ENCODE data around the gene OR8D1. TPM values are rescaled to one million over a fixed set of nuclear protein-coding genes. Genes with fewer than 3 reads are reported as not detected.
"Not testable (repeated sequence)": the region's sequence is repeated elsewhere in the genome, so short reads cannot be mapped to it uniquely, and the experiment has no call there.

Gene OR8D1
- total RNA-seq, 1 experiment from 2014 or later, result not detected

DNA sequence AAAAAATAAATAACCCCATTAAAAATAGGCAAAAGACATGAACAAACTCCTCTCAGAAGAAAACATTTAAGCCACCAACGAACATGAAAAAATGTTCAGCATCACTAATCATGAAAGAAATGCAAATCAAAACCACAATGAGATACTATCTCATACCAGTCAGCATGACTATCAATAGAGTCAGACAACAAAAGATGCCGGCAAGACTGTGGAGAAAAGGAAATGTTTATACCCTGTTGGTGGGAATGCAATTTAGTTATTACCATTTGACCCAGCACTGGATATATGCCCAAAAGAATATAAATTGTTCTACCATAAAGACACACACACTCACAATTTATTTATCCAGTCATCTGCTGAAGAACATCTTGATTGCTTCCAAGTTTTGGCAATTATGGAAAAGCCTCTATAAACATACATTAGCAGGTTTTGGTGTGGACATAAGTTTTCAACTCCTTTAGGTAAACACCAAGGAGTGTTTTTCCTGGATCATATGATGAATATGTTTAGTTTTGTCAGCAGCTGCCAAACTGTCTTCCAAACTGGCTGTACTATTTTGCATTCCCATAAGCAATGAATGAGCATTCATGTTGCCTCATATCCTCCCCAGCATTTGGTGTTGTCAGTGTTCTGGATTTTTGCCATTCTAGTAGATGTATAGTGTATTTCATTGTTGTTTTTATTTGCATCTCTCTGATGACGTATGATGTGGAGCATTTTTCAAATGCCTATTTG lies 28.0 kb downstream of the OR8D1 start:
- DNase-seq (ENCODE audit: low spot score), result peak; percentile 89

DNA sequence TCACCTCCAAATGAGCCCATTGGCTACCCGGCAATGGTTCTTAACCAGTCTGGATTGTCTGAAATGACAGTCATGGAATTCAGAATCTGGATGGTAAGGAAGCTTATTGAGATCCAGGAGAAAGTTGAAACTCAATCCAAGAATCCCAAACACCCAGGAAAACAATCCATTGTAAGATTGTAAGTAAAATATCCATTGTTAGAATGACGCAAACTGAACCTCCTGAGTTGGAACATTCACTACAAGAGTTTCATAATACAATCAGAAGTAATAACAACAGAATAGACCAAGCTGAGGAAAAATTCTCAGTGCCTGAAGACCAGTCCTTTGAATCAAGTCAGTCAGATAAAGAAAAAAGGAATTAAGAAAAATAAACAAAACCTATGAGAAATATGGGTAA lies 35.5 kb downstream of the OR8D1 start:
- DNase-seq (ENCODE audit: low spot score), result no peak

DNA sequence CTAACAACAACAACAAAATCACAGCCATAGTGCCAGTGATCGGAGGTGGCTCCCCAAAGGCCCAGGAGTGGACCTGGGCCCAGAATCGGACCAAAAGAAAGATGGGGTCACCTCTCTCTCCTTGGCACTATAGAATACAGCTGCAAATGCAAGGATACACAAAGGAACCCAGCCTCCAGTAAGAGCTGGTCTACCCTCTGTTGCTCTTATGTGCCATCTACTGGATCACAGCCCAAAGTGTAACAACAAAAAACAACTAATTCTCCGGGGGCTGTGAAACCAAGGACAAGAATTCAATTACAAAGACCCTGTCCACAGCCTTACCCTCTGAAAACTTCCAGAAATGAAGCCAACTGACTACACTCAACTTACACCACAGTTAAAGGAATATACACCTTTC lies 35.9 kb downstream of the OR8D1 start:
- peak; percentile 37 for DNase-seq (ENCODE audit: low spot score)

DNA sequence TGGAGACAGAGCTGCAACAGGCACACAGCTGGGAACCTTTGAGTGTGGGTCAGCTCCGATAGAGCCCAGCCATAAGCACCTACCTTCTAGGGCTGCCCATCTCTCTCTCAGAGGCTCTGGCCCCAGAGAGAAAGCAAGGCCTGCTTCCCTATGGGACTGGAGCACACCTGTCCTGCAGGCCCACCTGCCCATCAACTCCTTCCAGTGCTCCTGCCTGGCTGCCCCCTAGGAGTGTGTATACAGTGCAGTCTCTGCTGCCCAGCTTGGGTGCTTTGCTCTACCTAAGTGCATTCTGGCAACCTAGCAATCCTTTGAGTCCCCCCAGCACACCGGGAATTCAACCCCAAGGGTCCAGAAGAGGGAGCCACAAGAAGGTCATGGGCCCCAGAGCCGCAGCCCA lies 36.5 kb downstream of the OR8D1 start:
- DNase-seq (ENCODE audit: low spot score), result no peak

DNA sequence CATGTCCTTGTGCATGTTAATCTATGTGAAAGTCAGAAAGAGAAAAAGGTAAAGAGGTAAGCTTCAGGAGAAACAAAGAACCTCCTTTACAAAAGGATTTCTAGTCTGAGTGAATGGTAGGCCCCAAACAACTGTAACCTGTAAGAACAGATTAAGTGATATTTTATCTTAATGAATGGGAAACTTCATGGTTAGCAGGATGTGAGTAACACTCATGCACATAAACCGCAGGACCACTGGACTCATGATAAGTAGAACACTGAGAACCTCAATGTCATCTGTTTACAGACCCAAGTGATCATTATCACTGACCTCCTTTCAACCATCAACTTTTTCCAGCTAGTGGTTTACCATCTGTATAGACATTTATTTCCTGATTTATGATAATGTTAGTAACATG lies 37.7 kb downstream of the OR8D1 start:
- DNase-seq (ENCODE audit: low spot score), result peak; percentile 92

DNA sequence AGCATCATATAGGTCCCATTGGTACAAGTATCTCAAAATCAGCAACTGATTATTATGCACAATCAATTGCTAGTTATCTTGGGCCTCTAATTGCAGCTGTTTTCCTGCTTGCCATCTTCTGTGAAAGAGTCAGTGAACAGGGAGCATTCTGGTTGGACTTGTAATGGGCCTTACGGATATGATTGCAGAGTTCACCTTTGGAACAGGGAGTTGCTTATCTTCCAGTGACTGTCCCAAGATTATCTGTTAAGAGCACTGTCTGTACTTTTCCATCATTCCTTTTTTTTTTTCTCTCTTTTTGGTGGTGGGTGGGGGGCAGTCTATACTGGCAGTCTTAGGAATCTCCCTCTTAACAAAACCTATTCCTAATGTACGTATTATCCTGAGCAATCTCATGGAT lies 39.7 kb downstream of the OR8D1 start:
- DNase-seq (ENCODE audit: low spot score), result no peak

DNA sequence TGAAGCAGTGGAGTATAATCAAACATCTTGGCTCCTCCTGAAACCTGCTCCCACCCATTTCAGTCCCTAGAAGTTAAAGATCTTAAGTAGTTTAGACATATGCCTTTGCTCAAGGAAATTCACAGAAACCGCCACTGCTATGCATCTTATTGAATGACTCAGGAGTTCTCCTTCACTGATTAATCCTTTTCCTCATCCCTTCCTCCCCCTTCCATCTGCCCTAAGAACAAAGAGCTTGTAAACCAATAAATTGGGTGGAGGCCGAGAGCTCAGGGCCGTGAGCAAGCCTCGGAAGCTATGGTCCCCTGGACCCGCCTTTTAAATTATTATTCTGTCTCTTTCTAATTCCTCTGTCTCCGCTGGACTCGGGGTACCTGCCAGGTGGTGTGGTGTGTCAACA lies 42.9 kb downstream of the OR8D1 start:
- not testable (repeated sequence) for DNase-seq (ENCODE audit: low spot score)

DNA sequence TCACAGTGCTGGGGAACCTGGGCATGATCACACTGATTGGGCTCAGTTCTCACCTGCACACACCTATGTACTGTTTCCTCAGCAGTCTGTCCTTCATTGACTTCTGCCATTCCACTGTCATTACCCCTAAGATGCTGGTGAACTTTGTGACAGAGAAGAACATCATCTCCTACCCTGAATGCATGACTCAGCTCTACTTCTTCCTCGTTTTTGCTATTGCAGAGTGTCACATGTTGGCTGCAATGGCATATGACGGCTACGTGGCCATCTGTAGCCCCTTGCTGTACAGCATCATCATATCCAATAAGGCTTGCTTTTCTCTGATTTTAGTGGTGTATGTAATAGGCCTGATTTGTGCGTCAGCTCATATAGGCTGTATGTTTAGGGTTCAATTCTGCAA lies 48.7 kb downstream of the OR8D1 start:
- not testable (repeated sequence) for DNase-seq (ENCODE audit: low spot score)

DNA sequence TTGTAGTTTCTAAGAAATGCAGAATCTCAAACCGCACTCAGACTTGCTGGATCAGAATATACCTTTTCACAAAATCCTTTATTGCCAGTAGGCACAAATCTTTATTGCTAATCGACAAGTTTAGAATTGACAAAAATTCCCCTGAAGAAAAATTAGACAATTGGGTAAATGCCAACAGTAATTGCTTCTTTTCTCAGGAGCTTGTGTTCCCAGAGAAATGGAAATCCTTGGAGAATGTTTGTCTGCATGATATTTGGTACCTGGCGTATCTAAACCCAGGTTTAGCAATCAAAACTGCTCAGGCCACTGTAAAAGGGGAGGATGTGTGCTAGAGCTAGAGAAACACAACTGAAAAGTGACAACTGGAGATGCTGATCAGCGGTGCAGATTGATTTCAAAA lies 57.7 kb downstream of the OR8D1 start, which contains the start of gene OR8G5:
TSS of gene OR8G5 (plus strand) at position 301 of the 400 bp plus-strand sequence. CDS start 8,556 bp downstream, outside the sequence.
- DNase-seq (ENCODE audit: low spot score), result no peak

Other genes starting within 250 kb of the OR8D1 start
- 28.0 and 29.3 TPM in 2 replicates for gene VWA5A, start 198.5 kb downstream of the OR8D1 start, total RNA-seq (2014; rRNA removed; shearing (Covaris generic))
- not detected in 2 replicates for gene OR10D3, start 130.6 kb downstream of the OR8D1 start, total RNA-seq (2014; rRNA removed; shearing (Covaris generic))
- gene OR8G1, start 72.9 kb downstream of the OR8D1 start, total RNA-seq (2014; rRNA removed; shearing (Covaris generic)), result not detected in 2 replicates
- gene OR8G5, start 57.6 kb downstream of the OR8D1 start, total RNA-seq (2014; rRNA removed; shearing (Covaris generic)), result not detected in 2 replicates
- not detected in 2 replicates for gene OR8D2, start 6.2 kb upstream of the OR8D1 start, total RNA-seq (2014; rRNA removed; shearing (Covaris generic))
- not detected in 2 replicates for gene OR8B2, start 70.5 kb upstream of the OR8D1 start, total RNA-seq (2014; rRNA removed; shearing (Covaris generic))
- gene OR8B3, start 85.1 kb upstream of the OR8D1 start, total RNA-seq (2014; rRNA removed; shearing (Covaris generic)), result not detected in 2 replicates
- not detected in 2 replicates for gene OR8B4, start 110.9 kb upstream of the OR8D1 start, total RNA-seq (2014; rRNA removed; shearing (Covaris generic))
- not detected in 2 replicates for gene OR8B8, start 131.7 kb upstream of the OR8D1 start, total RNA-seq (2014; rRNA removed; shearing (Covaris generic))
- gene OR8B12, start 229.7 kb upstream of the OR8D1 start, total RNA-seq (2014; rRNA removed; shearing (Covaris generic)), result not detected in 2 replicates